Gastroesophageal sphincter (tissue), 4 donors: ENCODE measurements around the gene PCMT1. TPM values are rescaled to one million over a fixed set of nuclear protein-coding genes. Genes with fewer than 3 reads are reported as not detected.
"Not testable (repeated sequence)": the region's sequence is repeated elsewhere in the genome, so short reads cannot be mapped to it uniquely, and the experiment has no call there.

ENCODE experiments used
- ATAC-seq: fragments of 150-250 bp; one replicate; pipeline ENCODE4 v1.9.1; 2016; ENCODE audit warnings: mild to moderate bottlenecking, moderate library complexity
- H3K27ac ChIP-seq, 4 donors: fragments of 200-600 bp; sonication (generic) in 3 of 4; 1 replicate in 3 of 4; 2 replicates in 1 of 4; pipeline ENCODE4 v1.5.1; 2016 to 2019
- H3K27me3 ChIP-seq: fragments of 200-600 bp; sonication (generic); one replicate; pipeline ENCODE4 v1.5.1; 2019
- H3K36me3 ChIP-seq, 2 donors: fragments of 200-600 bp; sonication (generic); one replicate each; pipeline ENCODE4 v1.5.1; 2019; ENCODE audit warnings: control low read depth in 1 of 2
- H3K4me1 ChIP-seq, 3 donors: fragments of 200-600 bp; sonication (generic); 1 replicate in 2 of 3; 2 replicates in 1 of 3; pipeline ENCODE4 v1.5.1; 2016 to 2019; ENCODE audit warnings: control low read depth in 2 of 3
- H3K4me3 ChIP-seq, 2 donors: fragments of 200-600 bp; sonication (generic); one replicate each; pipeline ENCODE4 v1.5.1; 2019; ENCODE audit warnings: mild to moderate bottlenecking in 1 of 2, moderate library complexity in 1 of 2
- H3K9me3 ChIP-seq, 3 donors: fragments of 200-600 bp; sonication (generic); one replicate each; pipeline ENCODE4 v1.5.1; 2017 to 2019; ENCODE audit warnings: control low read depth in 2 of 3
- EP300 ChIP-seq: sonication (generic); formaldehyde crosslinking; IDR thresholded peaks from one replicate; pipeline ENCODE4 v1.6.1; 2017; ENCODE audit warnings: antibody characterized with exemption, mild to moderate bottlenecking
- POLR2A ChIP-seq, 2 donors: fragments of 450-650 bp; IDR thresholded peaks; one replicate each; pipeline ENCODE4 v1.6.1; 2017; ENCODE audit warnings: antibody characterized with exemption in 2 of 2, mild to moderate bottlenecking in 2 of 2, moderate library complexity in 1 of 2
- POLR2AphosphoS5 ChIP-seq: sonication (generic); formaldehyde crosslinking; IDR thresholded peaks from one replicate; pipeline ENCODE4 v1.6.1; 2017; ENCODE audit warnings: antibody characterized with exemption
- WGBS, 2 donors: methylation state at CpG; one replicate each; pipeline ENCODE4 v1.1.5; 2018; ENCODE audit warnings: low coverage in 1 of 2; 5-methylcytosine and 5-hydroxymethylcytosine counted together
- total RNA-seq, 4 donors: library from RNA; depleted of rRNA; stranded (reverse); fragments of >200 nt; gene quantifications; one replicate each; pipeline ENCODE4 v1.1.0, GENCODE V29; 2016
- TF ChIP-seq, protein P1 (sequence below), 4 experiments: fragments of 200-600 bp in 2 of 4; fragments of 450-650 bp in 2 of 4; sonication (generic) in 1 of 4; IDR thresholded peaks; one replicate each; pipeline ENCODE4 v1.5.1; 2017 to 2019; ENCODE audit warnings: antibody characterized with exemption in 4 of 4, mild to moderate bottlenecking in 2 of 4, moderate library complexity in 2 of 4

Gene PCMT1
- total RNA-seq, 4 donors from 2014 or later, result 105 to 140 (median 120) TPM

GRCh38 chr6:149847939-149848267 is 98.4 kb downstream of the PCMT1 start:
- H3K4me1 ChIP-seq, result peaks cover 0 to 30% (median 2%) of the 10 kb centered on the region in 3 donors
- TF ChIP-seq POLR2AphosphoS5 (no peak), POLR2A (IDR thresholded peaks at IDR 0.05) (no peak), EP300 (no peak)
- TF ChIP-seq, protein P1, sequence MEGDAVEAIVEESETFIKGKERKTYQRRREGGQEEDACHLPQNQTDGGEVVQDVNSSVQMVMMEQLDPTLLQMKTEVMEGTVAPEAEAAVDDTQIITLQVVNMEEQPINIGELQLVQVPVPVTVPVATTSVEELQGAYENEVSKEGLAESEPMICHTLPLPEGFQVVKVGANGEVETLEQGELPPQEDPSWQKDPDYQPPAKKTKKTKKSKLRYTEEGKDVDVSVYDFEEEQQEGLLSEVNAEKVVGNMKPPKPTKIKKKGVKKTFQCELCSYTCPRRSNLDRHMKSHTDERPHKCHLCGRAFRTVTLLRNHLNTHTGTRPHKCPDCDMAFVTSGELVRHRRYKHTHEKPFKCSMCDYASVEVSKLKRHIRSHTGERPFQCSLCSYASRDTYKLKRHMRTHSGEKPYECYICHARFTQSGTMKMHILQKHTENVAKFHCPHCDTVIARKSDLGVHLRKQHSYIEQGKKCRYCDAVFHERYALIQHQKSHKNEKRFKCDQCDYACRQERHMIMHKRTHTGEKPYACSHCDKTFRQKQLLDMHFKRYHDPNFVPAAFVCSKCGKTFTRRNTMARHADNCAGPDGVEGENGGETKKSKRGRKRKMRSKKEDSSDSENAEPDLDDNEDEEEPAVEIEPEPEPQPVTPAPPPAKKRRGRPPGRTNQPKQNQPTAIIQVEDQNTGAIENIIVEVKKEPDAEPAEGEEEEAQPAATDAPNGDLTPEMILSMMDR (IDR thresholded peaks at IDR 0.05), result no peak
- H3K36me3 ChIP-seq, result peaks cover 0 to 26% of the 10 kb centered on the region in 2 donors
- 61 to 67% methylated on average over 2 to 3 of the region's 4 CpGs for WGBS, 2 donors
- no peaks in the 10 kb centered on the region for H3K27me3 ChIP-seq
- H3K27ac ChIP-seq, result no peak overlapping the region
- ATAC-seq, result no peak
- no peaks in the 10 kb centered on the region for H3K9me3 ChIP-seq
- H3K4me3 ChIP-seq, result no peak overlapping the region

DNA sequence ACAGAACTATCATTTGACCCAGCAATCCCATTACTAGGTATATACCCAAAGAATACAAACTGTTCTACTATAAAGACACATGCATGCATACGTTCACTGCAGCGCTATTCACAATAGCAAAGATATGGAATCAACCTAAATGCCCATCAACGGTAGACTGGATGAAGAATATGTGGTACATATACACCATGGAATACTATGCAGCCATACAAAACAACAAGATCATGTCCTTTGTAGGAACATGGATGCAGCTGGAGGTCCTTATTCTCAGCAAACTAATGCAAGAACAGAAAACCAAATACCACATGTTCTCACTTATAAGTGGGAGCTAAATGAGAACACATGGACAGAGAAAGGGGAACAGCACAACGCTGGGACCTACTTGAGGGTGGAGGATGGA is 98.8 kb downstream of the PCMT1 start:
- not testable (repeated sequence) for ATAC-seq, H3K9me3 ChIP-seq, H3K27me3 ChIP-seq, H3K27ac ChIP-seq, H3K4me3 ChIP-seq
- 70 to 89% methylated on average over 4 of the region's 4 CpGs for WGBS, 2 donors
- Histone ChIP-seq H3K36me3 (peaks cover 0 to 27% of the 10 kb centered on the region in 2 donors), H3K4me1 (peaks cover 0 to 30% (median 2%) of the 10 kb centered on the region in 3 donors)

- no peak for ATAC-seq
- H3K27ac ChIP-seq, result no peak overlapping the region
- peaks cover 0 to 26% (median 0%) of the 10 kb centered on the region in 3 donors for H3K4me1 ChIP-seq
- peaks cover 0 to 27% of the 10 kb centered on the region in 2 donors for H3K36me3 ChIP-seq
- WGBS, 2 donors, result 79 to 96% methylated on average over 4 to 5 of the region's 5 CpGs
- H3K27me3 ChIP-seq, result no peaks in the 10 kb centered on the region
- TF ChIP-seq, protein P1 (IDR thresholded peaks at IDR 0.05), result no peak
- TF ChIP-seq POLR2AphosphoS5, result no peak
- no peak for TF ChIP-seq EP300
- no peak for TF ChIP-seq POLR2A (IDR thresholded peaks at IDR 0.05)
- no peaks in the 10 kb centered on the region for H3K9me3 ChIP-seq
- H3K4me3 ChIP-seq, result no peak overlapping the region
Measured at GRCh38 chr6:149851461-149852110, 102.0 kb downstream of the PCMT1 start.

DNA sequence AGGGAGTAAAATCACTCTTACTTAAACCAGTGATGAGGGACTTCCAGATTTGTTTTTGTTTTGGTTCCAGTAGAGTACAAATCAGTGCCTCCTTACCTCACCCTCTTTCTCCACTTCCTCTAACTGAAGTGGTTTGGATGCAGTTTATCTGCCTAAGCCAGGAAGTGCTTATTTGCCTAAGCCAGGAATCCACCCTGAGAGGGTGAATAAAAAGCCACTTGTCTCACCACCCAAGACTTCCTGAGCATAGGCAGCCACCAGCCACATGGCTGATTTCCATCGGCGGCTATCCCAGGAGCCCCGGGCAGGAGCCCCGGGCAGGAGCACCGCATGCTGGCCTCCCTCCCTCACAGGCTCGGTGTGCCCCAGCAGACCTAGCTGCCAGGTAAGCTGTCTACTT is 102.6 kb downstream of the PCMT1 start:
- no peaks in the 10 kb centered on the region for H3K9me3 ChIP-seq
- peaks cover 0 to 20% (median 0%) of the 10 kb centered on the region in 3 donors for H3K4me1 ChIP-seq
- H3K27me3 ChIP-seq, result no peaks in the 10 kb centered on the region
- H3K27ac ChIP-seq, result no peak overlapping the region
- WGBS, 2 donors, result 51% methylated on average over 3 of the region's 6 CpGs; no CpG with 5 or more reads in 1 of the 2 donors
- TF ChIP-seq POLR2A (IDR thresholded peaks at IDR 0.05) (no peak), EP300 (no peak), POLR2AphosphoS5 (no peak)
- TF ChIP-seq, protein P1 (IDR thresholded peaks at IDR 0.05), result no peak
- H3K4me3 ChIP-seq, result no peak overlapping the region
- peaks cover 0 to 27% of the 10 kb centered on the region in 2 donors for H3K36me3 ChIP-seq
- ATAC-seq, result no peak

DNA sequence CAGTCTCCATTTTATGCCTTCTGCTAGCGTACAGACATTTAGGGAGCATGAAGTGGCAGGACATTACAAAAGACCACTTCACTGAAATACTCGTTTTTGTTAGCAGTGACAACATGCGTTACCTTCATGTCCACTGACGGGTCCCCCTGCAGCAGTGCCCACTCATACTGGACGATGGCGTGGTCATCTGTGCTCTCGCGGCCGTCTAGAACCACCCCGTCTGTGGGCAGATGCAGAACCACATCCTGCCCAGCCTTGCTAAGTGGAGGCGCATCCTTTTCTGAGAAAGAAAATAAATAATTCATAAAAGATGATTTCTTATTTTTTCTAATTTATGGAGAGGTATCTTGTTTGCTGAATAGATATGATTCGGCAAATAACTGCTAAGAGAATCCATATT is 103.3 kb downstream of the PCMT1 start:
- 91 to 95% methylated on average over 12 of the region's 12 CpGs for WGBS, 2 donors
- Histone ChIP-seq H3K4me1 (peaks cover 0 to 13% (median 0%) of the 10 kb centered on the region in 3 donors), H3K27ac (no peak overlapping the region), H3K9me3 (no peaks in the 10 kb centered on the region), H3K36me3 (peaks cover 0 to 27% of the 10 kb centered on the region in 2 donors), H3K27me3 (no peaks in the 10 kb centered on the region), H3K4me3 (no peak overlapping the region)
- no peak for ATAC-seq
- TF ChIP-seq POLR2AphosphoS5 (no peak), EP300 (no peak), POLR2A (IDR thresholded peaks at IDR 0.05) (no peak)
- TF ChIP-seq, protein P1 (IDR thresholded peaks at IDR 0.05), result no peak

- ATAC-seq, H3K9me3 ChIP-seq, H3K27ac ChIP-seq, H3K27me3 ChIP-seq, H3K4me3 ChIP-seq: not testable (repeated sequence)
- H3K36me3 ChIP-seq, result peaks cover 0 to 27% of the 10 kb centered on the region in 2 donors
- 97 to 100% methylated on average over 3 to 4 of the region's 4 CpGs for WGBS, 2 donors
- peaks cover 0 to 11% (median 0%) of the 10 kb centered on the region in 3 donors for H3K4me1 ChIP-seq
Measured at GRCh38 chr6:149854017-149854416, 104.5 kb downstream of the PCMT1 start.
